ENCODE results near the gene CIITA.

- TF ChIP-seq CTCF (IDR thresholded peaks at IDR 0.05) (no peak), POLR2A (IDR thresholded peaks at IDR 0.05) (no peak), POLR2AphosphoS5 (IDR thresholded peaks at IDR 0.05) (no peak)
These were observed 57.5 kb downstream of the CIITA start for GRCh38 chr16:10934325-10935107.
